Fibroblast of gingiva (primary cell): ENCODE data around the gene GRID1.

Experiments
- DNase-seq: peaks from one replicate; pipeline ENCODE4 v3.0.0-alpha.2; 2011; ENCODE audit warnings: low read depth

The GRID1 gene

DNA sequence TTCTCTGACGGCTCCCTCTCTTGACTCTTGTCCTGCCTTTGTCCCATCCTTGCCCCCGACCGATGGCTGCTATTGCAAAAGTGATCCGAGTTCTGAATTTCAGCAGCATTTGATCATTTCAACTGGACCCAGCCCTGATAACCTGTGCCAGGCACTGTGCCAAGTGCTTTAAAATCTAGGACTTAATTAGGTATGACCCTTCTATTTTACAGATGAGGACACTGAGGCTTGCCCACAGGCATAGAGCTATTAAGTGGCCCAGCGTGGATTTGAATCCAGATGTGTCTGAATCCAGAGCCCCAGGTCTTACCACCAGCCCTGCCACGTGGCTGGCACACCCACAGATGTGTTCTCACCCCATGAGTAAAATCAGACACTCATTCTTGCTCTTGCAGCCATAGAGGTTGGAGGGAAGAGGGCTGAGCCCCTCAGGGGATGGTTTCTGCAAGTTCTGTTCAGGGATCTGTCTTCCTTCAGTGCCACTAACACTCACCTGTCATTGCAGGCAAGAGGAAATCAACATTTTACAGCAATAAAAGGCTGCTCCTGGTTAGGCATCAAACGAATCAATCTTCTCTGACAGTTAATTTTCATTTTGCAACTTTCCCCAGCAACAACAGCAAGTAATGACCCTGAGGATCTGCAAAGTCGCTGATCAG lies 101.2 kb downstream of the GRID1 start:
- no peak for DNase-seq

DNA sequence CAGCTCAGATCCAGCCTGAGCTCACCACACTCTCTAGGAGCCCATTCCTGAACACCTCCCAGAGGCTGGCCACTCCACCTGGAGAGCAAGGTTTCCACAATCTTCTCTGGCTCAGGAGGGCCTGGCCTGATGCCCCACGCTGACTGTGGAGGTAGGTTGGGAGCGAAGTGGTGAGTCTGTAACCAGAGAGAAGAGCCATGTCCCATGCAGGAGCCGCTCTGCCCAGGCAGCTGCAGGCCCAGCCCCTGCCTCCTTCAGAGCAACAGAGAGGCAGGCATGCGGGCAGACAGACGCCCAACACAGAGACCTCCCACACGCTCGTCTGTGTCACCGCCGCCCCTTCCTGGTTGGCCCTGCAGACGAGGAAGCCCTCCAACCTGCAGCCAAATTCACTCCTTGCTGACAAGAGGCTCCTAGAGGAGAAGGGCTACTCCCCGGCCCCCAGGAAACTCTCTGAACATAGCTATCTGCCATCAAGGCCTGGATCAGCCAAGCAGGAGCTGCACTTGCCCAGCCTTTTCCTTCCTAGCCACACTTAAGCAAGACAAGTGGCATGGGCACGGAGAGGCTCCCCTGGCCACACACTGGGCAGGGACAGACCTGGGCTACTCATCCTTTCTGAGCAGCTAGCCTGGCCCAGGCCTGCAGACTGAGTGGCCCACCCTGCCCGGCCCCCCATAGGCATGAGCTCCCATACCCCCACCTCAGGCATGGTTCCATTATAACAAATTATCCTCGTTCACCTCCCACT lies 101.9 kb downstream of the GRID1 start:
- no peak for DNase-seq

DNA sequence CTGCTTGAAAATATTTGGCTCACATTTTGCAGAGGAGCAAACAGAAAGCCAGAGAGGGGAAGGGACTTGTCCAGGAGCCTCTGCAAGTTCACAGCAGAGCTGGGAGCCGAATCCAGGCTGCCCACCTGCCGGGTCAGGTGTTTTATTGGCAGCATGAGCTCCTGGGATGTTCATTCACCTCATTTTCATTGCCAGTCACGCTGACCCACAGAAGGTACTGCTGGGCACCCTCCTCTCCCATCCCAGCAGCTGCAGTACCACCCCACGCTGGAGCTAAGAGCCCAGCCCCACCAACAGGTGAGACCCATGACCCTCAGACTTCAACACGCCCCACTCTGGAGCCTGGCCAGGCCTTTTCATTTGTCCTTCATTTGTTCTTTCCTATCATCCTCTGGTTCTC lies 102.7 kb downstream of the GRID1 start:
- DNase-seq = no peak

DNA sequence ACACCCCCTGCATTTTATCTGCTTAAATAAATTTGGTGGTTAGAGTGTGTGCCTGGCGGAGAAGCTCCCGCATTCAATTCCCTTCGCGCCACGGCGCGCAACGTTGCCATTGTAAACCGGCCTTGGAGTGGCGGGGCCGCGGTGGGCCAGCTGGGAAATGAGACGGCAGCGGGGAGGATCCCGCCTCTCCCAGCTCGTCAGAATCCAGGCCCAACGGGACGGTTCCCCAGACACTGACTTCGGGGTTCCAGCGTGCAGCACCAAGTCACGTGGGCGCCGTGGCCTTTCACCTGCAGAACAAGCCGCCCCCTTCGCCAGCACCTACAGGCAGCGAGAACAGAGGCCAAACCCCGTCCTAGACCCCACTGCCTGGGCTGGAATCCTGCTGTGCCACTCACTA lies 103.4 kb downstream of the GRID1 start:
- no peak for DNase-seq

DNA sequence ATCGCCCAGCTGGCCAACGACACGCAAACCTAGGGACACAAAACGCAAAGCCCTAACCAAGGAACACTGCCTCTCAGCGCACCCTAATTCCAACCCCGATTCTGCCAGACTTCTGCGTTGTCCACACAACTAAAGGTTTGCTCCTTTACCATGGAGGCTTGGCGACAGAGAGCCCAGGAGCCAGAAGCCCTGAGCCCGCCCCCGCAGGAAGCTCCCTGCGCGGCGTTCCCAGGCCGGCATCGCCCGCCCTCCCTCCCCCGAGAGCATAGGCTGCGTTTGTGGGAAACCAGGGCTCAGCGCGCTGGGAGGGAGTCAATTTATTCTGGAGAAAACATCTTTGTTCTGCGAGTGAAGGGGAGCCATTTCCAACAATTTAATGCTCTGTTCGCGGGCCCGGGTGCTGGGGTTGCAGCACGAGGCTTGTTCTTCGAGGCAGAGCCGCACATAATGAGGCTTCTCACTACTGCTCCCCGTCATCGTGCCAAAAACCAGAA lies 103.9 kb downstream of the GRID1 start:
- no peak for DNase-seq

DNA sequence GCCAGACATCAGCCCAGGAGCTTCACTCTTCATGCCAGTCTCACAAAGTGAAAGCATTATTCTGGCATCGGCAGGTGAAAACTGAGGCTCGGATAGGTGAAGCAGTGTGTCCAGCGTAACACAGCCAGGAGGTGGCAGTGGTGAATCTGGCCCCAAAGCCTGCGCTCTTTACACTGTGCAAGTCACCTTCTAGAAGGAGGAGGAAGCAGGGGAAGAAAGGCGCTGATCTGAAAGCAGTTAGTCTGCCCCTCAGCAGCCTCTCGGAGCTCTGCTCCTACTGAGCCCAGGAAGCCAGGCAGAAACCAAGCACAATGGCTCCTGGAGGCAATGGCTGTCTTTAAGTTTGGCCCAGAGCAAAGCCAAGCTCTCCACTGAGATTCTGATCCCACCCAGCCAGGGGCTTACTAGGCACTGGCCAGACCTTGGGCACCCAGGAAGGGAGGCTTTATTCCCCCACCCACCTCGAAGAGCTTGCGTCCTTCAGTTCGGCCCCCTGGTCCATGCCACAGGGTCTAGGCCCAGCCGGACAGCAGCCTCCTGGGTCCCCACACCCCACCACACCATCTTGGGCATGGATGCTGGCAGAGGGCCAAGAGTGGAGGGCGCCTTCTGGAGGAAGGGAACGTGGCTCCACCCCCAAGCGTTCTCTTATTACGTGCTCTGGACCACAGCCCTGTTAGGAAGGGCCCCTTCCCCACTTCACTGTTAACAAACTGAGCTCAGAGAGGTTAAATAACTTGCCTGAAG lies 104.5 kb downstream of the GRID1 start:
- DNase-seq = no peak

DNA sequence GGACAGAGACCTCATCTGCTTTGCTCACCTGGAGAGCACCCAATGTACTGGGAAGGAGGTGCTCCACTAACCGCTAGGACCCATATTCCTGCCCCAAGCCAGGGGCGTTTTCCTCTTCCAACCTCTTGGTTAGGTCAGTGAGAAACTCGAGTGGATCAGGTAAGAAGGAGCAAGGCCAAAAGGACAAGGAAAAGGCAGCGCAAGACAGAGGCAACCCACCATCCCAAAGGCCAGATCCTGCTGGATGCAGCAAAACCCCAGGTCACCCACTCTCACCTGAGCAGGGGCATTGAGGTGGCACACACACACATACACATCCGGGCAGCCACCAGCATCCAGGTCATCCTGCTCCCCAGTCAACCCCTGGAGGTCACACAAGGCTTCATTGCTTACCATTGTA lies 105.1 kb downstream of the GRID1 start:
- DNase-seq = no peak

DNA sequence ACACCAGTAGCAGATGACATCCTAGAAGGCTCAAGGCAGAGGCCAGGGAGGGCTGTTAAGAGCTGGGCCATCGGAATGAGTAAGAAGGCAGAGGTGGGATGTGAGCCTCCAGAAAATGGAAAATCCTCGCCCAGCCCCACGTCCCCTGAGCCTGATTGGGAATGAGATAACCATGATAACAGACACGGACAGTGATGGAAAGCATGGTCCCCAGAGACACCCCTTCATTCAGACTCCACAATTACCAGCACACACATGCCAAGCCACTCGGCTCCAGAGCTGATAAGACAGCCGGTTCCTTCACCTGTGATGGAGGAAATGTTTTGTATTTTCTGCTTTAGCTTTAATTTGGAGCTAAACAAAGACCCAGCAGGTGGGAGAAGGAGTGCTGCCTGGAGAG lies 106.0 kb downstream of the GRID1 start:
- no peak for DNase-seq

DNA sequence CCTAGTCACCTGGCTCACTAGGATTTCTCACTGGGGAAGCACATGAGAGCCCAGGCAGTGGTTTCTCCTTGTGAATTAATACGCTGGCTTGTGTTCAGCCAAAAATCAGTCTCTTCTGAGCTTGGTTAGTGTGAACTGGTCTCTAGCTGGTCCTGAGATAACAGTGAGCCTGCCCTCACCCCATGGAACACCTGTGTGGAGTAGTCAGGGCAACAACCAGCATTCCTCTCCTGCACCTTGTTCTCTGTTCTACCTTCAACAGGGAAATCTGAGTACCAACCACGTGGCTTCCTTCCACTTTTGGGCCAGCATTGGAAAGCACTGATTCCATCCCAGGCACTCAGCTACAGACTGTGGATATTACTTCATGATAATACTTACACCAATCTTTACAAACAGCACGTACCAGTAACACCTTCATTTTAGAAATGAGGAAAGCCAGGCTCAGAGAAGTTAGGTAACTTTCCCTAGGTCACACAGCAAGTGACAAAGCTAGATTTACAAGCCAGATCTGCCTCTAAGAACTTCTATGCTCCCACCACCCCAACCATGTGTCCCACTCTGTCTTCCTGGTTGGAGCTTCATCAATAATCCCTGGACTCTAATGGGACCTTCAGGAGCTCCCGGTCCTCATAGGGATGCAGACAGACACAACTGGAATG lies 106.6 kb downstream of the GRID1 start:
- no peak for DNase-seq

DNA sequence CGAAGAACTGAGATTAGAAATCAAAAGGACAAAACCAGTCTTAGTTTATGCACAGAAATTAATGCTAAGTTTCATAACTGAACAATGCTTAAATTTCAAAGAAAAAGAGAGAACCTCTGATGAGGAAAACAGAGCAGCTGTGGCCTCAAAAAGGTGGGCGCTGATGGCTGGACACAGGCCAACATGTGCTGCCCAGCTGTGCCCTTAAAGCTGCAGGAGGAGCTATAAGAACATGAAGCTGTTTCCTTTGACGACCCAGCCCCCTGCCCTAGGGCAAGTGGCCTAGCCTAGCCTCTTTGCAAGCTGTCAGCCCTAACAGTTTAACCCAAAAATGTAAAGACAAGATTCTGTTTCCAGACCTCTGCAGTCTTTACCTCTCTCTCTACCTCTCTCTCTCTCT lies 107.7 kb downstream of the GRID1 start:
- no peak for DNase-seq

DNA sequence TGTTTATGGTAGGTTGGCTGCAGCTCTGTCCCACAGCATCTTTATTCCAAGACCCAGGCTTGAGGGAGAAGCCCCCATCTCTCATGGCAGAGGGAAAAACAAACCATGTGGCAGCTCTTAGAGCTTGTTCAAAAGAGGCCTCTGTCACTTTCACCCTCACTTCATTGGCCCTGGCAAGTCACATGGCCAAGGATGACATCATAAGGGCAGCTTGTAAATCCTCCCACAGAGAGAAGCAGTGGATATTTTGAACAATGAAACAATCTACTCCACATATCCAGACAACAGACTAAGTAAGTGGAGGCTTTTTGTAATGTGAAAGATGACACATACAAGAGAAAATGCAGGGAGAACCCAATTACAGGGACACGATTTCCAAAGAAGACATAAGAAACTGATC lies 108.1 kb downstream of the GRID1 start:
- no peak for DNase-seq

DNA sequence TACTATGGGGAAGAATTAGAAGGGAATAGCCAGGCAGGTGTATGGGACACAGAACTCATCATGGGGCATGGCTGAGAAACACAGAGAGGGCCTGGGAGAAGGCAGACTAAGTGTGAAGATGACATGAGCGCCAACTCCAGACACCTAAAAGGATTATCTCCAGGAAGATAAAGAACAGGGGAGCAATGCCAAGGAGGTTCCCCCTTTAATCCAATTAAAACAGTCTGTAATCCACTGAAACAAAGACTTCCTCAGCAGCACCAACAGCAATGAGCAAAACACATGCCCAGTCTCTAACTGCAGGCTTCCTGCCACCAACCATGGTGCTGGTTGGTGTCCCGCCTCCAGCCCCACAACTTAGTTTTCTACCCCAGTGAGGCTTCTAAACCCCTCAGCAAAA lies 108.9 kb downstream of the GRID1 start:
- DNase-seq = no peak

DNA sequence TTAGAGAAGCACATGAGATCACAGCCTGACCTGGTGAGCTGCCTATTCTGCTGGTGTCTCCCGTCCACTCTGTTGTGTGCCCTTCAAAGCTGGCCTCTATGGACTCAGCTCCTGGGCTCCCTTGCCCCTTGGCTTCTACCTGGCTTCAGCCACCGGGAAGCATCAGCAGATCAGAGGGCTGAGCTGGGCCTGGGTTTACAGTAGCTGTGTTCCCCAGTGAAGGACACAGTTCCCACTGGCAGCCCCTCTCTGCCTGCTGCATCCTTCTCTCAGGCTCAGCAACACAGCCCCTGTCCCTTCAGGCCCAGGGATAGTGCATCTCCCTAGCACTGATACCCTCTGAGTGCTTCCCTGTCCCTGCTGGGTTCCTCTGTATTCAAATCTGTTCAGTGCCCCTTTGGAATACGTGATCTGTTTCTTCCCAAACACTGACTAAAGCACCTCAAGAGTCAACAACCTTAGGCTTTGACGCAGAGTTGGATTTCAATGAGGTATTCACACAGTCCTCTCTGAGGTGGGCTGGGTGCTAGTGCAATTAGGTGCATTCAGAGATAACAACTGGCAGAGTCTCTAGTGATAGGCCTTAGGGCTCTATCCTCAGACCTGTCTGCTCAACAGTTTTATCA lies 109.8 kb downstream of the GRID1 start:
- DNase-seq = no peak

DNA sequence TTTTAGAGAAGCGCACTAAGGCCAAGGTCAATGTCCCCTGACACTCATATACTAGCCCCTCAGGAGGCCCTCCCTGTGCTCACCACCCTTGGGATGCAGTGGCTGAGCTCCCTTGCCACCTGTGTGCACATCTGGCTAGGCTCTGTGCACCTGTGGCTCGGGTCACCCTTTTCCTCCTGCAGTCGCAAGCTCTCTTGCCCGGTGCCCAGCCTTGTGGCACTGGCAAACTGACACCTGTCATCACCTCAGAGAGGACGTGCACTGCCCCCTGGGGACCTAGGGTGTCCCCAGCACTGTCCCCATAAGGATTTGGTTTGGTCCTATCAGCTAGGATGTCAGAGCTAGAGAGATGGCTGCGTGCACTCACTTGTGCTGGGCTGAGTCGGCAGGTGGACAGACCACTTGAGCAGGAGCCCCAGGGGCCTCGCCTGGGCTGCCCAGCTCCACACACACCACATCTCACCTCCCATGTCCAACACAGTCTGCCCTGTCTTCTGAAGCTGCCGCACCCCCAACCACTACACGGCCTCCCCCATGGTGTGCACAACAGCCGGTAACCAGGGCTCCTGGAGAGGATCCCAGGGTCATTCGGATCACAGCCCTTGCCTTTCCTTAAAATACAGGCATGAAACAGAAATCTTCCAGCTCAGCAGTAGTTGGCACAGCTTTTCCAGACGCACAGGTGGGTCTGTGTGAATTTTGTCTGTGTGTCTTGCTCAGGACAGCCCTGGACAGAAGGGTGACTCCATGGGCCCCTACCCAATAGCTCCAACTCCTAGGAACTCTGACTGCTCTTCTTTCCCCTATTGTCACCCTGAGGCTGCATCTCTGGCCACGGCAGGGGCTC lies 111.0 kb downstream of the GRID1 start:
- DNase-seq = no peak

DNA sequence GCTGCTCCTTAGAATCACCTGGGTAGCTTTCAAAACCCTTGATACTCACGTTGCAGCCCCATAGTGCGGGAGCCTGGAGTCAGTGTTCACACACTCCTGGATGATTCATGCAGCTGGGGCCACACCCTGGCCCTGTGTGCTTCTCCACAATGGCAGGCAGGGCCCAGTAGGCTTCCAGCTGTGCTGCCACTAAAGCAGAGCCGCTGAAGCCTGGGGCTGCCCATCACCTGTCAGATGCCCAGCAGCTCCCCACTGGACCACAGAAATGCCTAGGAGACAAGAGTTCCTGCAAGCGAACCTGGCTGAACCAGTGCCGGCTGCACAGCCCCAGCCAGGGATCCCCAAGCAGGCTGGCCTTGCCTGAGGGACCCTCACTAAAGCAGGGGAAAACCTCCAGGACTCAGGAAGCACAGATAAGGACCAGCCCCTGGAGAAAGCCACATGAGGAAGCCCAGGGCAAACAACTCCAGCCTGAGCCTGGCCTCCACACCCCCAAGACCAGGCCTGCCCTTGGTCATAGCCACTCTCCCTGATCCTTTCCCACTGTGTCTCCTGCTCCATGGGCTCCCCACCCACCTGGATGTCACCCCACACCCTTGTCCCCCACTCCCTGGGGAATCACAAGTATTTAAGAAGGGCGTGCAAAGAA lies 111.9 kb downstream of the GRID1 start:
- DNase-seq = no peak

DNA sequence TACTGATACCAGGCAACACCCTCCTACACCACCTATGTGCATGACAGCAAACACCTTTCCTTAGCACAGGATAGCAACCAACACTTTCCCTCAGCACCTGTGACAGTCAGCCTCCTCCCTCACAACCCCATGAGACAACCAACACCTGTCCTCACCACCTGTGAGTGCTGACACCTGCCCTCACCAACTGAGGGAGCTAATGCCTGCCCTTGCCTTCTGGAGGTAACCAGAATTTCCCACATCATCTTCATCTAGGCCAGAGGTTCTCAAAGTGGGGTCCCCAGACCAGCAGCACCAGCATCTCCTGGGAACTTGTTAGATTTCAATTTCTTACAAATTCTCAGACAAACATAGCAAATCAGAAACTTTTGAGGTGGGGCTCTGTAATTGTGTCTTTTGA lies 112.5 kb downstream of the GRID1 start:
- no peak for DNase-seq

DNA sequence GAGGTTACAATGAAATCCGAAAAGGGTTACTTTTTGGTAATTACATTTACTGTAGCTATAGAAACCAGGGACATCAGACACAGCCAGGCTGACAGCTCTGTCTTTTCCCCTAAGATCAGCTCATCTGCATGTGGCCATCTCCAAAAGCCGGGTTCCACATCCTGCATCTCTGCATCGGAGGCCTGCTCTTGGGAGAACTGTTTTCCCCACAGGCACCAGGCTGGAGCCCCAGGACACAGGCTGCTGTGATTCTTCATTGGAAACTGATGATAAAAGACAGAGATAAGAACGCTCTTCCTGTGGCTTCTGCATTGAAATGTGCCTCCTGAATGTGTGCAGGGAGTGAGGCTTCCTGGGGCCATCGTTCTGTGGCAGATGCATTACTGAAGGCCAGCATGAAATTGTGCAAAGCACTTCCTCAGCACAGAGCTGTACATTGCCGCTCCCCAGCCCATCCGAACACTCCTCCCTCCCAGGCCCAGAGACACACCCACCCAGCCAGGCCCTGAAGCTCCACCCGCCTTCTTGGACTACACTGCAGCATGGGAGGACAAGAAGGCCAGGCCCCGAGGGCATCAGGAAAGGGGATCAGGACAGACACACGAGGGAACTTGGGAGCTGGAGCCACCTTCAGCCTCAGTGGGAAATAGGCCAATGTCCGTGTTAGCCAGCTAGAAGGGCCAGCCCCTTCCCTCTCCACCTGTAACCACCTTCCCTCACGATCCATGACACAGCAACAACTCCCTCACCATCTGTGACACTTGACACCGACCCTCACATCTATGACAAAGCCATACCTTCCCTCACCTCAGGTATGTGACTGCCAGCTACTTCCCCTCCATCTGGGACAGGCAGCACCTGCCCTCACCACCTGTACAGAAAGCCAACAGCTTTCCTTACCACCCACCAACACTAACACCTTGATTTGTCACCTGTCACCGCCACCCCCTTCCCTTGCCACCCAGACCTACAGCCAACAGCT lies 113.2 kb downstream of the GRID1 start:
- DNase-seq = no peak

DNA sequence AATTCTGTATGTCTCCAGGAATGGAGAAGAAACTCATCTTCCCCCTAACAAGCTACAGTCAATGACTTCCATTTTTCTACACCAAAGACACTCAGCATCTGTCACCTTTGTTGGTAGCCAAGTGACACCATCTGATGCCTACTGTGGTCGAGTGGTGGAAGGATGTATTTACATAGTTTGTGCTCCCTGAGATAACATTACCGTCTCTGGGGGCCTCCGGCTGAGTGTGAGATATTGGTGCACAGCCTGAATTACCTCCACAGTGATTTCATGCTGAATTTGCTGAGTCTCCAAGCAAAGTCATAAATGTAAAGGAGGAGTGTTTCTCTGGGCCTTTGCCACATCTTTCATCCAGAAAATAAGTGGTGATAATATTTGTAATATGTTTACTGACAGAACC lies 114.0 kb downstream of the GRID1 start:
- DNase-seq = no peak

DNA sequence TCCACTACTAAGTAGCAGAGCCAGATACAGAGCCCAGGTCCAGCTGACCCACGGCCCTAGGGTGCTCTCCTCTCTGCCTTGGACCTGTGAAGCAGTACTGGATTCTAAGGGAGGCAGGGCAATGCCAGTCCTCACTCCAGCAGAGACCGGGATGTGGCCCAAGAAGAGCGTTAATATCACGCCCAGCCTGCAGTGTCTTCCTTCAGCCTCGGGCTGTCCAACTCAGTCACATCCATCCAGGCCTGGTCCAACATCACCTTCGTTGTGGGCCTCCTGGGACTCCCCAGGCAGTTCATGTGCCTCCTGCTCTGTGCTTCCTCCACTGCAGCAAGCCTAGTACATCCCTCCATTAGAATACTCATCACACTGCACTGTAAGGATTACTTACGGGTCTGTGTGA lies 114.5 kb downstream of the GRID1 start:
- DNase-seq = no peak
